Keratinocyte (primary cell): ENCODE data around the gene CXCR2.

Source experiments
- EZH2 ChIP-seq: IDR thresholded peaks from one replicate; pipeline ENCODE4 v1.6.1; 2012; ENCODE audit warnings: inconsistent platforms, mild to moderate bottlenecking, low read length, moderate library complexity
- TF ChIP-seq, protein P1 (sequence below), 3 experiments: IDR thresholded peaks in 1 of 3; conservative IDR thresholded peaks in 1 of 3; optimal IDR thresholded peaks in 1 of 3; 2 replicates in 2 of 3; 3 replicates in 1 of 3; pipeline versions ENCODE3 to v1.5.1; 2011; ENCODE audit warnings: low read length in 3 of 3, mild to moderate bottlenecking in 3 of 3, moderate library complexity in 2 of 3, control low read depth in 1 of 3, inconsistent platforms in 1 of 3; ENCODE audit not compliant: insufficient read depth in 2 of 3; ENCODE audit errors: extremely low read depth in 1 of 3

DNA sequence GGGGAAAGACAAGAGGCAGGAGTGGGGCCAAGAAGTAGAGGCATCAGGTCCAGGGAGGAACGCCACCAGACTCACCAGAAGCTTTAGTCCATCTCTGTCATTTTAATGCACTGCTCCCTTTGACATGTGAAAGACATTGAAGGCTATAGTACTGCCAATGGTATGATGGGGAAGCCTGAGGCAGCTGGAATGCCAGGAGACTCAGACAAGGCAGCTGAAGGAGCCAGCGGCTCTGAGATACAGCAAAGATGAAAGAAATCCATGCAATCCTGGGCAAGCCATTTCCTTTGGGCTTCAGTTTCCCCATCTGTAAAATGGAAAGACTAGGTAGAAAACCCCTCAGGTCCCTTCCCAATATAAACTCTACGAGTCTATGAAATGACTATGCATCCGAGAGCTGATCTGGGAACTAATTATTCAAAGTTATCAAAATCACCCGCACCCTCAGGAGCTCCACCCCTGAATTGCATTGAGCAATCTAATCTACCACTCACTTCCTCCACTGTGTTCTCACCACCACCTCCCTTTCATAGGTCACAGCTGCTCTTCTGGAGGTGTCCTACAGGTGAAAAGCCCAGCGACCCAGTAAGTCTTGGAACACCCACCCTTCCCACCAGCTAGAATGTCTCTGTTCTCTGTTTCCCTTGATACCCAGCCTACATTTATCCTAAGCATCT is 3.1 kb downstream of the CXCR2 start:
- TF ChIP-seq, protein P1, sequence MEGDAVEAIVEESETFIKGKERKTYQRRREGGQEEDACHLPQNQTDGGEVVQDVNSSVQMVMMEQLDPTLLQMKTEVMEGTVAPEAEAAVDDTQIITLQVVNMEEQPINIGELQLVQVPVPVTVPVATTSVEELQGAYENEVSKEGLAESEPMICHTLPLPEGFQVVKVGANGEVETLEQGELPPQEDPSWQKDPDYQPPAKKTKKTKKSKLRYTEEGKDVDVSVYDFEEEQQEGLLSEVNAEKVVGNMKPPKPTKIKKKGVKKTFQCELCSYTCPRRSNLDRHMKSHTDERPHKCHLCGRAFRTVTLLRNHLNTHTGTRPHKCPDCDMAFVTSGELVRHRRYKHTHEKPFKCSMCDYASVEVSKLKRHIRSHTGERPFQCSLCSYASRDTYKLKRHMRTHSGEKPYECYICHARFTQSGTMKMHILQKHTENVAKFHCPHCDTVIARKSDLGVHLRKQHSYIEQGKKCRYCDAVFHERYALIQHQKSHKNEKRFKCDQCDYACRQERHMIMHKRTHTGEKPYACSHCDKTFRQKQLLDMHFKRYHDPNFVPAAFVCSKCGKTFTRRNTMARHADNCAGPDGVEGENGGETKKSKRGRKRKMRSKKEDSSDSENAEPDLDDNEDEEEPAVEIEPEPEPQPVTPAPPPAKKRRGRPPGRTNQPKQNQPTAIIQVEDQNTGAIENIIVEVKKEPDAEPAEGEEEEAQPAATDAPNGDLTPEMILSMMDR (optimal IDR thresholded peaks at IDR 0.05 in 1 of 3, IDR thresholded peaks at IDR 0.05 in 1 of 3, conservative IDR thresholded peaks at IDR 0.05 in 1 of 3; ENCODE audit: extremely low read depth in 1 of 3, insufficient read depth in 2 of 3, low read length in 3 of 3): no peak
- TF ChIP-seq EZH2: no peak
